ENCODE results near the gene TOMM7.

- TF ChIP-seq, protein P1, sequence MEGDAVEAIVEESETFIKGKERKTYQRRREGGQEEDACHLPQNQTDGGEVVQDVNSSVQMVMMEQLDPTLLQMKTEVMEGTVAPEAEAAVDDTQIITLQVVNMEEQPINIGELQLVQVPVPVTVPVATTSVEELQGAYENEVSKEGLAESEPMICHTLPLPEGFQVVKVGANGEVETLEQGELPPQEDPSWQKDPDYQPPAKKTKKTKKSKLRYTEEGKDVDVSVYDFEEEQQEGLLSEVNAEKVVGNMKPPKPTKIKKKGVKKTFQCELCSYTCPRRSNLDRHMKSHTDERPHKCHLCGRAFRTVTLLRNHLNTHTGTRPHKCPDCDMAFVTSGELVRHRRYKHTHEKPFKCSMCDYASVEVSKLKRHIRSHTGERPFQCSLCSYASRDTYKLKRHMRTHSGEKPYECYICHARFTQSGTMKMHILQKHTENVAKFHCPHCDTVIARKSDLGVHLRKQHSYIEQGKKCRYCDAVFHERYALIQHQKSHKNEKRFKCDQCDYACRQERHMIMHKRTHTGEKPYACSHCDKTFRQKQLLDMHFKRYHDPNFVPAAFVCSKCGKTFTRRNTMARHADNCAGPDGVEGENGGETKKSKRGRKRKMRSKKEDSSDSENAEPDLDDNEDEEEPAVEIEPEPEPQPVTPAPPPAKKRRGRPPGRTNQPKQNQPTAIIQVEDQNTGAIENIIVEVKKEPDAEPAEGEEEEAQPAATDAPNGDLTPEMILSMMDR (IDR thresholded peaks at IDR 0.05): no peak
- no peak for TF ChIP-seq POLR2A (IDR thresholded peaks at IDR 0.05)
Measured at GRCh38 chr7:22812353-22812752, 10.3 kb downstream of the TOMM7 start.
